Prostate gland (tissue), 2 donors: ENCODE measurements around the gene KRT23. TPM values are rescaled to one million over a fixed set of nuclear protein-coding genes. Genes with fewer than 3 reads are reported as not detected.

Source experiments
- DNase-seq: peaks from one replicate; pipeline ENCODE4 v3.0.0-alpha.2; 2019; ENCODE audit warnings: low spot score
- H3K27ac ChIP-seq, 2 donors: fragments of 200-600 bp; sonication (generic); 2 replicates each; pipeline ENCODE4 v1.5.1; 2017 to 2019
- H3K27me3 ChIP-seq: fragments of 200-600 bp; sonication (generic); replicated peaks from 2 replicates; pipeline ENCODE4 v1.5.1; 2019; ENCODE audit not compliant: insufficient read depth
- H3K36me3 ChIP-seq, 2 donors: fragments of 200-600 bp; sonication (generic); 1 replicate in 1 of 2; 2 replicates in 1 of 2; pipeline versions ENCODE4 v1.5.1 to v1.8.1; 2017 to 2019
- H3K4me1 ChIP-seq: fragments of 200-600 bp; sonication (generic); replicated peaks from 2 replicates; pipeline ENCODE4 v1.5.1; 2019
- H3K4me3 ChIP-seq, 2 donors: fragments of 200-600 bp; sonication (generic); 2 replicates each; pipeline ENCODE4 v1.5.1; 2017 to 2019
- H3K9me3 ChIP-seq: fragments of 200-600 bp; sonication (generic); 2 replicates; pipeline ENCODE4 v1.5.1; 2017
- CTCF ChIP-seq, 4 experiments: fragments of 200-600 bp in 2 of 4; fragments of 450-650 bp in 2 of 4; sonication (generic) in 2 of 4; IDR thresholded peaks; 1 replicate in 3 of 4; 2 replicates in 1 of 4; pipeline ENCODE4 v1.5.1; 2016 to 2019; ENCODE audit warnings: antibody characterized with exemption in 4 of 4, mild to moderate bottlenecking in 2 of 4, moderate library complexity in 2 of 4
- POLR2A ChIP-seq: fragments of 450-650 bp; IDR thresholded peaks from one replicate; pipeline ENCODE4 v1.6.1; 2016; ENCODE audit warnings: antibody characterized with exemption, mild to moderate bottlenecking
- POLR2AphosphoS5 ChIP-seq: sonication (generic); formaldehyde crosslinking; IDR thresholded peaks from one replicate; pipeline ENCODE4 v1.6.1; 2017; ENCODE audit warnings: antibody characterized with exemption
- WGBS: methylation state at CpG from one replicate; pipeline ENCODE4 v1.1.5; 2018; 5-methylcytosine and 5-hydroxymethylcytosine counted together
- intact Hi-C: fragments of 100-400 bp; cut with DNase I; formaldehyde crosslinking; loops from one replicate; pipeline ENCODE4 v1.14.2; 2022
- total RNA-seq, 2 donors: library from RNA; depleted of rRNA; stranded (reverse); fragments of >200 nt; gene quantifications; one replicate each; pipeline ENCODE4 v1.1.0, GENCODE V29; 2016

The KRT23 gene
- total RNA-seq, 2 donors from 2014 or later = 19.6 to 38.9 TPM

- no peaks in the 10 kb centered on the region for H3K36me3 ChIP-seq
- H3K4me3 ChIP-seq = peak overlapping the region; percentile 10 to 16
- TF ChIP-seq POLR2AphosphoS5 (no peak), POLR2A (no peak), CTCF (IDR thresholded peaks at IDR 0.05) (no peak)
Observed at GRCh38 chr17:40935624-40936023, 1.8 kb downstream of the KRT23 start.

GRCh38 chr17:40932608-40933007 lies 4.8 kb downstream of the KRT23 start:
- Histone ChIP-seq H3K4me3 (no peak overlapping the region), H3K27ac (no peak overlapping the region), H3K27me3 (no peaks in the 10 kb centered on the region), H3K36me3 (no peaks in the 10 kb centered on the region), H3K9me3 (no peaks in the 10 kb centered on the region), H3K4me1 (no peaks in the 10 kb centered on the region)
- DNase-seq = no peak
- WGBS = 39% methylated on average over 2 of the region's 2 CpGs
- TF ChIP-seq CTCF (IDR thresholded peaks at IDR 0.05) = no peak
- no peak for TF ChIP-seq POLR2AphosphoS5
- TF ChIP-seq POLR2A = no peak
- intact Hi-C loops = no loop called here

More at GRCh38 chr17:40935624-40936023, 1.8 kb downstream of the KRT23 start:
- no peak for DNase-seq
- intact Hi-C loops = no loop called here
- peak overlapping the region in 1 of 2 donors; percentile 56 for H3K27ac ChIP-seq
- WGBS = 67% methylated on average over 3 of the region's 3 CpGs
- H3K27me3 ChIP-seq = no peaks in the 10 kb centered on the region
- no peaks in the 10 kb centered on the region for H3K9me3 ChIP-seq
- no peaks in the 10 kb centered on the region for H3K4me1 ChIP-seq

- Histone ChIP-seq H3K4me3 (no peak overlapping the region), H3K27me3 (no peaks in the 10 kb centered on the region), H3K27ac (no peak overlapping the region), H3K4me1 (no peaks in the 10 kb centered on the region), H3K36me3 (no peaks in the 10 kb centered on the region), H3K9me3 (no peaks in the 10 kb centered on the region)
- intact Hi-C loops = no loop called here
- DNase-seq = no peak
- 78% methylated on average over 3 of the region's 3 CpGs for WGBS
- no peak for TF ChIP-seq POLR2A
- no peak for TF ChIP-seq CTCF (IDR thresholded peaks at IDR 0.05)
- TF ChIP-seq POLR2AphosphoS5 = no peak
Observed at GRCh38 chr17:40931311-40931710, 6.1 kb downstream of the KRT23 start.

- no peak overlapping the region for H3K27ac ChIP-seq
- H3K27me3 ChIP-seq = no peaks in the 10 kb centered on the region
- no peak overlapping the region for H3K4me3 ChIP-seq
- H3K9me3 ChIP-seq = no peaks in the 10 kb centered on the region
- 95% methylated on average over 8 of the region's 8 CpGs for WGBS
- TF ChIP-seq CTCF (IDR thresholded peaks at IDR 0.05) (no peak), POLR2A (no peak), POLR2AphosphoS5 (no peak)
- H3K4me1 ChIP-seq = no peaks in the 10 kb centered on the region
- H3K36me3 ChIP-seq = no peaks in the 10 kb centered on the region
- DNase-seq = no peak
- intact Hi-C loops = no loop called here
Observed at GRCh38 chr17:40926341-40926740, 11.1 kb downstream of the KRT23 start.

GRCh38 chr17:40922239-40922638 lies 15.2 kb downstream of the KRT23 start:
- Histone ChIP-seq H3K4me3 (no peak overlapping the region), H3K9me3 (no peaks in the 10 kb centered on the region), H3K27ac (no peak overlapping the region), H3K4me1 (no peaks in the 10 kb centered on the region), H3K36me3 (no peaks in the 10 kb centered on the region), H3K27me3 (no peaks in the 10 kb centered on the region)
- DNase-seq = no peak
- intact Hi-C loops = no loop called here
- WGBS = 54% methylated on average over 2 of the region's 2 CpGs
- TF ChIP-seq CTCF (IDR thresholded peaks at IDR 0.05) (no peak), POLR2AphosphoS5 (peak; percentile 31), POLR2A (no peak)
